HCT116 (cell line): ENCODE results near the gene CSH1. TPM values are rescaled to one million over a fixed set of nuclear protein-coding genes. Genes with fewer than 3 reads are reported as not detected.
"Not testable (repeated sequence)": the region's sequence is repeated elsewhere in the genome, so short reads cannot be mapped to it uniquely, and the experiment has no call there.

Experiments
- ATAC-seq: fragments of 200-7000 bp; cut with Tn5 transposase; 2 replicates; pipeline ENCODE4 v1.9.1; 2020; ENCODE audit warnings: mild to moderate bottlenecking, moderate library complexity
- BruUV-seq: library from RNA; stranded (reverse); fragments of 400-500 nt; replicated peaks from 2 replicates; lab custom pipeline; 2021; lab: Mats Ljungman, UMichigan
- CTCF ChIA-PET: fragments of 300-600 bp; sonication (Branson Sonifier 250); formaldehyde crosslinking; loops from one replicate; lab custom pipeline; 2021; ENCODE audit warnings: antibody characterized with exemption; lab: Charles Lee
- POLR2A ChIA-PET: fragments of 300-600, 350-600 bp; sonication (Branson Sonifier 250); formaldehyde crosslinking; loops from one replicate; lab custom pipeline; 2021; ENCODE audit warnings: antibody characterized with exemption; lab: Charles Lee
- RAD21 ChIA-PET, 2 experiments: fragments of 300-600 bp; sonication (Branson Sonifier 250); formaldehyde crosslinking; loops; one replicate each; lab custom pipeline; 2023; ENCODE audit warnings: low total read pairs in 2 of 2; ENCODE audit not compliant: uncharacterized antibody in 2 of 2, unreplicated experiment in 2 of 2, low non-redundant PET in 1 of 2; lab: Charles Lee
- DNase-seq: peaks from one replicate; pipeline ENCODE4 v3.0.0-alpha.2; 2010; ENCODE audit warnings: low read depth, low spot score
- H2AFZ ChIP-seq: fragments of 200-600 bp; shearing (Covaris generic), sonication (generic); 2 replicates; pipeline ENCODE4 v1.6.1; 2017; ENCODE audit warnings: low read depth, mixed run types, mixed read lengths, antibody characterized with exemption, low read length; ENCODE audit not compliant: poor library complexity, severe bottlenecking
- H3K27ac ChIP-seq: 2 replicates; pipeline ENCODE4 v1.5.1; 2012; ENCODE audit warnings: low read depth, low read length
- H3K27me3 ChIP-seq: fragments of 200-600 bp; sonication (generic); 2 replicates; pipeline ENCODE4 v1.6.1; 2016; ENCODE audit warnings: mixed run types, low read length, mixed read lengths; ENCODE audit not compliant: insufficient read depth
- H3K36me3 ChIP-seq, 2 experiments: fragments of 200-500 bp in 1 of 2; fragments of 200-600 bp in 1 of 2; sonication (Bioruptor generic) in 1 of 2; sonication (generic) in 1 of 2; 2 replicates each; pipeline versions ENCODE4 v1.5.1 to v1.6.1; 2014 to 2016; ENCODE audit warnings: low read length in 2 of 2, inconsistent platforms in 1 of 2, mixed read lengths in 1 of 2, mixed run types in 1 of 2; ENCODE audit not compliant: insufficient read depth in 2 of 2, control insufficient read depth in 1 of 2
- H3K4me1 ChIP-seq, 2 experiments: fragments of 200-600 bp in 1 of 2; sonication (generic) in 1 of 2; 2 replicates each; pipeline versions ENCODE4 v1.5.1 to v1.6.1; 2012 to 2017; ENCODE audit warnings: low read length in 2 of 2, inconsistent platforms in 1 of 2, mild to moderate bottlenecking in 1 of 2, mixed read lengths in 1 of 2, mixed run types in 1 of 2, moderate library complexity in 1 of 2; ENCODE audit not compliant: insufficient read depth in 2 of 2, control insufficient read depth in 1 of 2
- H3K4me2 ChIP-seq: fragments of 200-600 bp; sonication (generic); 2 replicates; pipeline ENCODE4 v1.6.1; 2017; ENCODE audit warnings: mixed run types, low read length, mixed read lengths
- H3K4me3 ChIP-seq, 2 experiments: fragments of 200-600 bp in 1 of 2; sonication (generic) in 1 of 2; replicated peaks in 1 of 2; 2 replicates each; pipeline ENCODE4 v1.5.1; 2011 to 2016; ENCODE audit warnings: low read length in 2 of 2, control low read depth in 1 of 2, low read depth in 1 of 2, mild to moderate bottlenecking in 1 of 2, mixed read lengths in 1 of 2, mixed run types in 1 of 2
- H3K79me2 ChIP-seq: fragments of 200-600 bp; sonication (generic); 2 replicates; pipeline ENCODE4 v1.6.1; 2017; ENCODE audit warnings: mild to moderate bottlenecking, mixed run types, low read length, moderate library complexity, mixed read lengths; ENCODE audit not compliant: insufficient read depth
- H3K9ac ChIP-seq: fragments of 200-600 bp; sonication (generic); 2 replicates; pipeline ENCODE4 v1.6.1; 2016; ENCODE audit warnings: low read length, mixed read lengths
- H3K9me2 ChIP-seq: fragments of 200-600 bp; sonication (generic), shearing (Covaris generic); 2 replicates; pipeline ENCODE4 v1.6.1; 2017; ENCODE audit warnings: mixed run types, mild to moderate bottlenecking, moderate library complexity; ENCODE audit not compliant: insufficient read depth
- H3K9me3 ChIP-seq, 2 experiments: fragments of 200-500 bp in 1 of 2; fragments of 200-600 bp in 1 of 2; sonication (Bioruptor generic) in 1 of 2; sonication (generic) in 1 of 2; 2 replicates each; pipeline ENCODE4 v1.6.1; 2014 to 2017; ENCODE audit warnings: low read length in 2 of 2, mixed read lengths in 2 of 2, inconsistent platforms in 1 of 2, low read depth in 1 of 2, mild to moderate bottlenecking in 1 of 2, mixed run types in 1 of 2, moderate library complexity in 1 of 2; ENCODE audit not compliant: control insufficient read depth in 1 of 2, insufficient read depth in 1 of 2
- H4K20me1 ChIP-seq: fragments of 200-600 bp; sonication (generic), shearing (Covaris generic); 2 replicates; pipeline ENCODE4 v1.6.1; 2017; ENCODE audit warnings: mixed run types, mild to moderate bottlenecking, moderate library complexity; ENCODE audit not compliant: insufficient read depth
- ATF3 ChIP-seq: IDR thresholded peaks from 2 replicates; pipeline ENCODE4 v1.6.1; 2012
- CEBPB ChIP-seq: IDR thresholded peaks from 2 replicates; pipeline ENCODE4 v1.6.1; 2012; ENCODE audit warnings: low read depth
- CTCF ChIP-seq, 3 experiments: fragments of 200-600 bp in 1 of 3; sonication (generic) in 1 of 3; IDR thresholded peaks in 2 of 3; conservative IDR thresholded peaks in 1 of 3; 2 replicates each; pipeline ENCODE4 v1.5.1; 2012 to 2017; ENCODE audit warnings: low read depth in 2 of 3, low read length in 2 of 3, antibody characterized with exemption in 1 of 3, borderline replicate concordance in 1 of 3, control low read depth in 1 of 3, mild to moderate bottlenecking in 1 of 3, mixed read lengths in 1 of 3, mixed run types in 1 of 3, moderate library complexity in 1 of 3; ENCODE audit not compliant: insufficient read depth in 1 of 3
- EGR1 ChIP-seq: IDR thresholded peaks from 2 replicates; pipeline ENCODE4 v1.6.1; 2012; ENCODE audit warnings: low read depth
- ELF1 ChIP-seq: IDR thresholded peaks from 2 replicates; pipeline ENCODE4 v1.6.1; 2012; ENCODE audit warnings: low read depth, borderline replicate concordance
- EZH2 ChIP-seq: fragments of 200-600 bp; sonication (generic); IDR thresholded peaks from 2 replicates; pipeline ENCODE4 v1.6.1; 2017; ENCODE audit warnings: antibody characterized with exemption, mixed run types
- FOSL1 ChIP-seq: IDR thresholded peaks from 2 replicates; pipeline ENCODE4 v1.6.1; 2012; ENCODE audit warnings: low read depth
- JUND ChIP-seq: IDR thresholded peaks from 2 replicates; pipeline ENCODE4 v1.6.1; 2012
- POLR2A ChIP-seq: IDR thresholded peaks from 2 replicates; pipeline ENCODE4 v1.7.0; 2011; ENCODE audit warnings: borderline replicate concordance; ENCODE audit not compliant: insufficient read depth, insufficient read length; ENCODE audit errors: extremely low read depth
- RAD21 ChIP-seq: IDR thresholded peaks from 2 replicates; pipeline ENCODE4 v1.6.1; 2012; ENCODE audit warnings: low read depth, mild to moderate bottlenecking
- SP1 ChIP-seq: IDR thresholded peaks from 2 replicates; pipeline ENCODE4 v1.6.1; 2012; ENCODE audit warnings: low read depth
- TCF7L2 ChIP-seq: IDR thresholded peaks from 2 replicates; pipeline ENCODE4 v1.7.0; 2011; ENCODE audit warnings: borderline replicate concordance, inconsistent platforms; ENCODE audit not compliant: insufficient read depth, insufficient read length; ENCODE audit errors: extremely low read depth
- YY1 ChIP-seq: IDR thresholded peaks from 2 replicates; pipeline ENCODE4 v1.6.1; 2011; ENCODE audit warnings: low read length, low read depth, moderate library complexity, mild to moderate bottlenecking; ENCODE audit not compliant: insufficient replicate concordance; ENCODE audit errors: extremely low read depth
- ZFX ChIP-seq: fragments of 450-650 bp; IDR thresholded peaks from 2 replicates; pipeline ENCODE4 v1.6.1; 2017
- intact Hi-C: fragments of 100-400 bp; cut with micrococcal nuclease; formaldehyde crosslinking; loops from 2 replicates; pipeline ENCODE4 v1.10.0; 2022
- total RNA-seq: library from RNA; stranded (reverse); gene quantifications from one replicate; pipeline ENCODE4 v1.2.1, GENCODE V29; 2021; ENCODE audit not compliant: unreplicated experiment
- TF ChIP-seq, protein P1 (sequence below): IDR thresholded peaks from 2 replicates; pipeline ENCODE4 v1.6.1; 2011; ENCODE audit warnings: mild to moderate bottlenecking, low read length, moderate library complexity; ENCODE audit not compliant: insufficient replicate concordance; ENCODE audit errors: extremely low read depth

The CSH1 gene
- total RNA-seq, 1 experiment from 2014 or later: not detected

DNA sequence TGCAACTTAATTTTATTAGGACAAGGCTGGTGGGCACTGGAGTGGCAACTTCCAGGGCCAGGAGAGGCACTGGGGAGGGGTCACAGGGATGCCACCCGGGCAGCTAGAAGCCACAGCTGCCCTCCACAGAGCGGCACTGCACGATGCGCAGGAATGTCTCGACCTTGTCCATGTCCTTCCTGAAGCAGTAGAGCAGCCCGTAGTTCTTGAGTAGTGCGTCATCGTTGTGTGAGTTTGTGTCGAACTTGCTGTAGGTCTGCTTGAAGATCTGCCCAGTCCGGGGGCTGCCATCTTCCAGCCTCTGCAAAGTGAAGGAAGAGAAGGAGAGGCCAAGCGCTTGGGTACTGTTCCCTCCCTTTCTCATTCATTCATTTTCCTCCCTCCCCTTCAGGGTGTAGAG lies 20.8 kb upstream of the CSH1 start:
- intact Hi-C loops, BruUV-seq: not testable (repeated sequence)
- CTCF ChIA-PET: interaction anchor here (1.5 to 3.7 kb wide), 3 partner anchors 29 to 216 kb away, joined by 8 to 90 read pairs (median 77); no protein-coding TSS in a partner anchor

DNA sequence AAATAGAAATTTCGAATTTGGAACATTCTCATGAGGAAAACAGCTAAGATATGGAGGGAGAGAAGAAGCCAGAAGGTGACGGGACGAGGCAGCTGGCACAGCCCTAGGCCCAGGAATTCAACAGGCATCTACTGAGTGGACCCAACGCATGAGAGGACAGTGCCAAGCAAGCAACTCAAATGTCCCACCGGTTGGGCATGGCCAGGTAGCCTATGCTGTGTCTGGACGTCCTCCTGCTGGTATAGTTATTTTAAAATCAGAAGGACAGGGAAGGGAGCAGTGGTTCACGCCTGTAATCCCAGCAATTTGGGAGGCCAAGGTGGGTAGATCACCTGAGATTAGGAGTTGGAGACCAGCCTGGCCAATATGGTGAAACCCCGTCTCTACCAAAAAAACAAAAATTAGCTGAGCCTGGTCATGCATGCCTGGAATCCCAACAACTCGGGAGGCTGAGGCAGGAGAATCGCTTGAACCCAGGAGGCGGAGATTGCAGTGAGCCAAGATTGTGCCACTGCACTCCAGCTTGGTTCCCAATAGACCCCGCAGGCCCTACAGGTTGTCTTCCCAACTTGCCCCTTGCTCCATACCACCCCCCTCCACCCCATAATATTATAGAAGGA lies 20.3 kb upstream of the CSH1 start:
- ATAC-seq (no peak), DNase-seq (no peak)
- ChIA-PET RAD21 (no interaction called here), POLR2A (no interaction called here), CTCF (interaction anchor here (1.0 to 1.5 kb wide), 4 partner anchors 30 to 217 kb away, joined by 3 to 8 read pairs (median 4); no protein-coding TSS in a partner anchor)
- Histone ChIP-seq H3K27me3 (no peaks in the 10 kb centered on the region), H4K20me1 (no peaks in the 10 kb centered on the region), H3K9me2 (no peaks in the 10 kb centered on the region), H3K4me3 (no peak overlapping the region), H3K9ac (no peak overlapping the region), H3K79me2 (no peaks in the 10 kb centered on the region), H3K4me1 (no peaks in the 10 kb centered on the region), H3K27ac (no peak overlapping the region), H2AFZ (no peak overlapping the region)
- intact Hi-C loops: no loop called here
- no TSS peak for BruUV-seq
- TF ChIP-seq ELF1: no peak
- TF ChIP-seq EGR1: no peak
- no peak for TF ChIP-seq JUND
- TF ChIP-seq RAD21: no peak
- no peak for TF ChIP-seq ZFX
- TF ChIP-seq CTCF (IDR thresholded peaks at IDR 0.05 in 2 of 3, conservative IDR thresholded peaks at IDR 0.05 in 1 of 3; ENCODE audit: borderline replicate concordance in 1 of 3, insufficient read depth in 1 of 3, low read depth in 2 of 3, low read length in 2 of 3): no peak
- TF ChIP-seq, protein P1, sequence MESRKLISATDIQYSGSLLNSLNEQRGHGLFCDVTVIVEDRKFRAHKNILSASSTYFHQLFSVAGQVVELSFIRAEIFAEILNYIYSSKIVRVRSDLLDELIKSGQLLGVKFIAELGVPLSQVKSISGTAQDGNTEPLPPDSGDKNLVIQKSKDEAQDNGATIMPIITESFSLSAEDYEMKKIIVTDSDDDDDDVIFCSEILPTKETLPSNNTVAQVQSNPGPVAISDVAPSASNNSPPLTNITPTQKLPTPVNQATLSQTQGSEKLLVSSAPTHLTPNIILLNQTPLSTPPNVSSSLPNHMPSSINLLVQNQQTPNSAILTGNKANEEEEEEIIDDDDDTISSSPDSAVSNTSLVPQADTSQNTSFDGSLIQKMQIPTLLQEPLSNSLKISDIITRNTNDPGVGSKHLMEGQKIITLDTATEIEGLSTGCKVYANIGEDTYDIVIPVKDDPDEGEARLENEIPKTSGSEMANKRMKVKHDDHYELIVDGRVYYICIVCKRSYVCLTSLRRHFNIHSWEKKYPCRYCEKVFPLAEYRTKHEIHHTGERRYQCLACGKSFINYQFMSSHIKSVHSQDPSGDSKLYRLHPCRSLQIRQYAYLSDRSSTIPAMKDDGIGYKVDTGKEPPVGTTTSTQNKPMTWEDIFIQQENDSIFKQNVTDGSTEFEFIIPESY: no peak
- no peak for TF ChIP-seq CEBPB
- no peak for TF ChIP-seq TCF7L2
- no peak for TF ChIP-seq EZH2
- TF ChIP-seq YY1: no peak
- no peak for TF ChIP-seq FOSL1
- no peak for TF ChIP-seq POLR2A
- no peak for TF ChIP-seq ATF3
- no peak for TF ChIP-seq SP1
- TF ChIP-seq, all 23 proteins: peak for 0
- Histone ChIP-seq H3K9me3 (no peaks in the 10 kb centered on the region), H3K36me3 (no peaks in the 10 kb centered on the region), H3K4me2 (no peak overlapping the region)

More for the DNA sequence above, 20.8 kb upstream of the CSH1 start:
- H3K4me1 ChIP-seq, H2AFZ ChIP-seq, DNase-seq, POLR2A ChIA-PET, H3K27ac ChIP-seq, H3K4me3 ChIP-seq, H3K36me3 ChIP-seq, H3K27me3 ChIP-seq, RAD21 ChIA-PET, H3K79me2 ChIP-seq, H4K20me1 ChIP-seq, H3K9ac ChIP-seq, H3K9me2 ChIP-seq, ATAC-seq, H3K4me2 ChIP-seq, H3K9me3 ChIP-seq: not testable (repeated sequence)
